ENCODE measurements around the gene ELOVL5.

- no peak for TF ChIP-seq CTCF (IDR thresholded peaks at IDR 0.05; ENCODE audit: low read length)
- TF ChIP-seq EZH2 (IDR thresholded peaks at IDR 0.05; ENCODE audit: borderline replicate concordance, low read length), result no peak
These were observed 41.9 kb downstream of the ELOVL5 start for GRCh38 chr6:53306819-53307347.

Measured in OCI-LY1 (cell line).